Thoracic aorta (tissue), 2 donors: ENCODE data around the gene WDR18. TPM values are rescaled to one million over a fixed set of nuclear protein-coding genes. Genes with fewer than 3 reads are reported as not detected.
A peak's percentile ranks its signal among the peaks of the same experiment; 100 is the strongest.

ENCODE experiments used
- ATAC-seq: fragments of 150-250 bp; one replicate; pipeline ENCODE4 v1.8.0; 2017; ENCODE audit warnings: low read depth; ENCODE audit not compliant: insufficient number of reproducible peaks, low FRiP score
- DNase-seq: peaks from one replicate; pipeline ENCODE4 v3.0.0-alpha.2; 2020; ENCODE audit warnings: low spot score
- H3K27ac ChIP-seq, 2 donors: fragments of 200-600 bp; sonication (generic); 1 replicate in 1 of 2; 2 replicates in 1 of 2; pipeline ENCODE4 v1.5.1; 2016; ENCODE audit warnings: mild to moderate bottlenecking in 2 of 2, moderate library complexity in 2 of 2
- H3K27me3 ChIP-seq: fragments of 200-600 bp; sonication (generic); replicated peaks from 2 replicates; pipeline ENCODE4 v1.6.0; 2016; ENCODE audit warnings: mild to moderate bottlenecking; ENCODE audit not compliant: insufficient read depth
- H3K36me3 ChIP-seq: fragments of 200-600 bp; sonication (generic); one replicate; pipeline ENCODE4 v1.5.1; 2016
- H3K4me1 ChIP-seq, 2 donors: fragments of 200-600 bp; sonication (generic); 1 replicate in 1 of 2; 2 replicates in 1 of 2; pipeline versions ENCODE4 v1.5.1 to v1.6.0; 2016; ENCODE audit warnings: low read depth in 2 of 2, mild to moderate bottlenecking in 1 of 2; ENCODE audit not compliant: control insufficient read depth in 1 of 2
- H3K4me3 ChIP-seq: fragments of 200-600 bp; sonication (generic); 2 replicates; pipeline ENCODE4 v1.5.1; 2016; ENCODE audit warnings: mild to moderate bottlenecking
- H3K9me3 ChIP-seq: fragments of 200-600 bp; sonication (generic); 2 replicates; pipeline ENCODE4 v1.5.1; 2016
- CTCF ChIP-seq: fragments of 200-600 bp; sonication (generic); IDR thresholded peaks from one replicate; pipeline ENCODE4 v1.5.1; 2019; ENCODE audit warnings: antibody characterized with exemption
- total RNA-seq, 2 donors: library from RNA; depleted of rRNA; stranded (reverse); fragments of >200 nt; gene quantifications; one replicate each; pipeline versions ENCODE4 v1.1.0 to v1.2.3, GENCODE V29; 2016

Gene WDR18
- total RNA-seq, 2 donors from 2014 or later: 6.8 to 27.6 TPM

DNA sequence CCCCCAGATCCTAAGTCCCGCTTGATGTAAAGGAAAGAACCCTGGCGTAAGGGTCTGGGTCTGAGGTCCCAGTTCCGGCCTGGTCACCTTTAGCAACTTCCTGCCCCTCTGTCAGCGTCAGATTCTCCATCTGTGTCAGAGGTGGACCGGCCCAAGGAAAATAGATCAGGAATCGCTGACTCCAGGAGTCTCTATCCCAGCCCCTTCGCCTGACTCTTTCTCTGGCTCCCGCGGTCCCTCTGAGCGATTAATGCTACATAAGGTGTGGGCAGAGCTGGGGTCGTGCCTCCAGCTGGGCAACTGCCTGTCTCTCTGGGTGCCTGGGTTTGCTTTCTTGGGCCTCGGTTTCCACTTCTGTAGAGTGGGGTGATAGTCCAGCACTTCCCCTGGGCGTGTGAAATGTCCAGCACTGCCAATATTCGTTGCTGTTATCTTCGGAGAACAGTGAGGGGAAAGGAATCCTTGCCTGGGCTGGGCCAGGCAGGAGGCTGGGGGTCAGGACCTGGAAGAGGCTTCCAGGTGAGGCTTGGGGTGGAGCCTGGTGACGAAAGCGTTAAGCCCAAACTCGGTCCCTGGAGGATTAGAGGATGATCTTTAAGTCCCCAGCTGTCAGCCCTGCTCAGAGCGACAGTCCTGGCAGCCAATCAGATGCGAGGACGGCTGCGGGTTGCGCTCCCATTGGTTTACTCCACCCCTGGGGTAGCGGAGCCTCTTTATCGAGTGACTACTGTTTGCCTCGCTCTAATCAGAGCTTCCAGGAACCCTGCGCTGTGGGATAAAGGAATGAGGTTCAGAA, 56.5 kb downstream of the WDR18 start:
- Histone ChIP-seq H3K27ac (no peak overlapping the region), H3K27me3 (no peaks in the 10 kb centered on the region), H3K4me3 (peak overlapping the region; percentile 80), H3K36me3 (peaks cover 11% of the 10 kb centered on the region), H3K9me3 (no peaks in the 10 kb centered on the region), H3K4me1 (peaks cover 12 to 33% of the 10 kb centered on the region in 2 donors)
- TF ChIP-seq CTCF: no peak
- no peak for ATAC-seq
- DNase-seq: no peak

- Histone ChIP-seq H3K27ac (no peak overlapping the region), H3K4me1 (peaks cover 12 to 33% of the 10 kb centered on the region in 2 donors), H3K36me3 (peaks cover 5% of the 10 kb centered on the region), H3K4me3 (peak overlapping the region; percentile 80), H3K9me3 (no peaks in the 10 kb centered on the region), H3K27me3 (no peaks in the 10 kb centered on the region)
- TF ChIP-seq CTCF: no peak
- DNase-seq: no peak
- ATAC-seq: no peak
Measured at GRCh38 chr19:1041272-1041834, 57.2 kb downstream of the WDR18 start.

GRCh38 chr19:1041835-1042685, 57.9 kb downstream of the WDR18 start:
- Histone ChIP-seq H3K4me3 (no peak overlapping the region), H3K27me3 (no peaks in the 10 kb centered on the region), H3K4me1 (peaks cover 12 to 33% of the 10 kb centered on the region in 2 donors), H3K9me3 (no peaks in the 10 kb centered on the region), H3K36me3 (peaks cover 1% of the 10 kb centered on the region), H3K27ac (no peak overlapping the region)
- ATAC-seq (no peak), DNase-seq (no peak)
- TF ChIP-seq CTCF: no peak

DNA sequence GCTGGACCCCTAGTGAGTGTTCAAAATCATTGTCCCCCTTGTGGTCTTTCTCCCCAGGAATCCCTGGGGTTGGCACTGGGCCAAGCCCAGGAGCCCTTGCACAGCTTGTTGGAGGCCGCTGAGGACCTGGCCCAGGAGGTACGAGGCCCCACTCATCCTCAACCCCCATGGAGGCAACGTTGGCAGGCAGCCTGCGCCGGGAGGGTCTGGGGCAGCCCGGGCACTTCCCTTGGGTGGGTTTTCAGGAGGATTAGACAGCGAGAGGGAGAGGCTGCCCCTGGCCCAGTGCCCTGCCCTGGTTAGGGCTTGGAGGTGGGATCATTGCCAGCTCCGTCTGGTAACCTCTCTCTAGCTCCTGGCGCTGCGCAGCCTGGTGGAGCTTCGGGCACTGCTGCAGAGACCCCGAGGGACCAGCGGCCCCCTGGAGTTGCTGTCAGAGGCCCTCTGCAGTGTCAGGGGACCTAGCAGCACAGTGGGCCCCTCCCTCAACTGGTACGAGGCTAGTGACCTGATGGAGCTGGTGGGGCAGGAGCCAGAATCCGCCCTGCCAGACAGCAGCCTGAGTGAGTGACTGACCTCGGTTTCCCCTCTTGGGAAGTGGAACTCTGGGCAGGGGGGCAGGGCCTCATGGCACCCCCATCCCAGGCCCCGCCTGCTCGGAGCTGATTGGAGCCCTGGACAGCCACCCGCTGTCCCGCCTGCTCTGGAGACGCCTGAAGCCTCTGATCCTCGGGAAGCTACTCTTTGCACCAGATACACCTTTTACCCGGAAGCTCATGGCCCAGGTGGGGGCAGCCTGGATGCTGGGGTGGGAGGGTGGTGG, 58.8 kb downstream of the WDR18 start:
- H3K9me3 ChIP-seq: no peaks in the 10 kb centered on the region
- no peaks in the 10 kb centered on the region for H3K36me3 ChIP-seq
- no peak overlapping the region for H3K27ac ChIP-seq
- peaks cover 12 to 33% of the 10 kb centered on the region in 2 donors for H3K4me1 ChIP-seq
- no peak for ATAC-seq
- no peaks in the 10 kb centered on the region for H3K27me3 ChIP-seq
- H3K4me3 ChIP-seq: no peak overlapping the region
- no peak for DNase-seq
- TF ChIP-seq CTCF: no peak

Other genes with a start within 250 kb of the WDR18 start
- 1 to 10 TPM in 1 of 2 donors, not detected in 1; 2.2 TPM for gene MISP, start 233.2 kb upstream of the WDR18 start, total RNA-seq
- gene PTBP1, start 186.9 kb upstream of the WDR18 start, total RNA-seq: 100 to 1,000 TPM; 149 to 163 TPM
- gene PLPPR3, start 162.4 kb upstream of the WDR18 start, total RNA-seq: not detected
- gene AZU1, start 156.5 kb upstream of the WDR18 start, total RNA-seq: 1 to 10 TPM in 1 of 2 donors, not detected in 1; 1.1 TPM
- not detected for gene PRTN3, start 143.3 kb upstream of the WDR18 start, total RNA-seq
- under 1 TPM in 1 of 2 donors, not detected in 1; 0.41 TPM for gene ELANE, start 132.0 kb upstream of the WDR18 start, total RNA-seq
- 100 to 1,000 TPM; 472 to 781 TPM for gene CFD, start 124.7 kb upstream of the WDR18 start, total RNA-seq
- gene MED16, start 91.2 kb upstream of the WDR18 start, total RNA-seq: 10 to 100 TPM; 29.1 to 38.0 TPM
- not detected for gene RNU6-9, start 90.9 kb upstream of the WDR18 start, total RNA-seq
- gene R3HDM4, start 71.1 kb upstream of the WDR18 start, total RNA-seq: 10 to 100 TPM; 37.6 to 42.4 TPM
- not detected for gene KISS1R, start 67.0 kb upstream of the WDR18 start, total RNA-seq
- 10 to 100 TPM in 1 of 2 donors, 1 to 10 TPM in 1; 3.3 to 11.2 TPM for gene ARID3A, start 58.3 kb upstream of the WDR18 start, total RNA-seq
- under 1 TPM in 1 of 2 donors, not detected in 1; 0.14 TPM for gene GRIN3B, start 16.1 kb downstream of the WDR18 start, total RNA-seq
- 100 to 1,000 TPM; 183 to 267 TPM for gene TMEM259, start 36.8 kb downstream of the WDR18 start, total RNA-seq
- not detected for gene RNU6-2, start 37.2 kb downstream of the WDR18 start, total RNA-seq
- 100 to 1,000 TPM in 1 of 2 donors, 10 to 100 TPM in 1; 96.9 to 193 TPM for gene CNN2, start 42.3 kb downstream of the WDR18 start, total RNA-seq
- 1 to 10 TPM; 6.0 to 7.0 TPM for gene ABCA7, start 55.8 kb downstream of the WDR18 start, total RNA-seq
- gene ARHGAP45, start 82.8 kb downstream of the WDR18 start, total RNA-seq: 10 to 100 TPM; 37.9 to 42.6 TPM
- 100 to 1,000 TPM; 129 to 149 TPM for gene POLR2E, start 111.0 kb downstream of the WDR18 start, total RNA-seq
- gene GPX4, start 119.6 kb downstream of the WDR18 start, total RNA-seq: 100 to 1,000 TPM; 259 to 441 TPM
- gene SBNO2, start 189.9 kb downstream of the WDR18 start, total RNA-seq: 100 to 1,000 TPM in 1 of 2 donors, 10 to 100 TPM in 1; 55.4 to 182 TPM
- 10 to 100 TPM; 60.2 to 70.0 TPM for gene STK11, start 221.4 kb downstream of the WDR18 start, total RNA-seq